ENCODE measurements around the gene TSEN2. TPM values are rescaled to one million over a fixed set of nuclear protein-coding genes. Genes with fewer than 3 reads are reported as not detected.

The TSEN2 gene
- total RNA-seq, 1 experiment from 2014 or later, result 35.5 TPM

GRCh38 chr3:12462159-12462947 is 21.9 kb upstream of the TSEN2 start:
- TF ChIP-seq EGR1 (IDR thresholded peaks at IDR 0.05; ENCODE audit: low read depth), result no peak
- TF ChIP-seq ATF3 (IDR thresholded peaks at IDR 0.05), result no peak
- no peak for TF ChIP-seq RAD21 (IDR thresholded peaks at IDR 0.05; ENCODE audit: low read depth)
- TF ChIP-seq EZH2 (IDR thresholded peaks at IDR 0.05), result no peak
- DNase-seq (ENCODE audit: low read depth, low spot score) (no peak), ATAC-seq (no peak)
- Histone ChIP-seq H3K79me2 (ENCODE audit: insufficient read depth, low read length) (no peaks in the 10 kb centered on the region), H3K27ac (ENCODE audit: low read depth, low read length) (no peak overlapping the region), H3K9ac (ENCODE audit: low read length) (no peak overlapping the region), H3K4me2 (ENCODE audit: low read length) (no peak overlapping the region), H3K27me3 (ENCODE audit: insufficient read depth, low read length) (no peaks in the 10 kb centered on the region), H3K4me3 (replicated peaks in 1 of 2; ENCODE audit: low read depth in 1 of 2, low read length in 2 of 2) (no peak overlapping the region), H2AFZ (ENCODE audit: low read depth, low read length, poor library complexity, severe bottlenecking) (no peak overlapping the region), H3K9me3 (ENCODE audit: control insufficient read depth in 1 of 2, insufficient read depth in 1 of 2, low read depth in 1 of 2, low read length in 2 of 2) (no peaks in the 10 kb centered on the region), H3K9me2 (ENCODE audit: insufficient read depth) (no peaks in the 10 kb centered on the region), H3K4me1 (ENCODE audit: control insufficient read depth in 1 of 2, insufficient read depth in 2 of 2, low read length in 2 of 2) (peaks cover 0 to 18% of the 10 kb centered on the region in 2 experiments; a peak in 1 of 4 replicates), H3K36me3 (ENCODE audit: control insufficient read depth in 1 of 2, insufficient read depth in 2 of 2, low read length in 2 of 2) (no peaks in the 10 kb centered on the region), H4K20me1 (ENCODE audit: insufficient read depth) (no peaks in the 10 kb centered on the region)
- no TSS peak for BruUV-seq (replicated peaks)
- ChIA-PET RAD21 (ENCODE audit: low non-redundant PET in 1 of 2, low total read pairs in 2 of 2, uncharacterized antibody in 2 of 2, unreplicated experiment in 2 of 2) (no interaction called here), CTCF (interaction anchor here (1.5 kb wide), 1 partner anchor 18 kb away, joined by 4 read pairs; no protein-coding TSS in a partner anchor), POLR2A (interaction anchor here (1.1 kb wide), 1 partner anchor 9 kb away, joined by 5 read pairs; no protein-coding TSS in a partner anchor)
- intact Hi-C loops (cut with micrococcal nuclease), result no loop called here

- Histone ChIP-seq H2AFZ (ENCODE audit: low read depth, low read length, poor library complexity, severe bottlenecking) (no peak overlapping the region), H3K79me2 (ENCODE audit: insufficient read depth, low read length) (no peaks in the 10 kb centered on the region), H3K36me3 (ENCODE audit: control insufficient read depth in 1 of 2, insufficient read depth in 2 of 2, low read length in 2 of 2) (no peaks in the 10 kb centered on the region), H3K9me2 (ENCODE audit: insufficient read depth) (no peaks in the 10 kb centered on the region), H3K27ac (ENCODE audit: low read depth, low read length) (no peak overlapping the region), H4K20me1 (ENCODE audit: insufficient read depth) (no peaks in the 10 kb centered on the region), H3K4me2 (ENCODE audit: low read length) (no peak overlapping the region), H3K27me3 (ENCODE audit: insufficient read depth, low read length) (no peaks in the 10 kb centered on the region), H3K4me3 (replicated peaks in 1 of 2; ENCODE audit: low read depth in 1 of 2, low read length in 2 of 2) (no peak overlapping the region), H3K9ac (ENCODE audit: low read length) (no peak overlapping the region), H3K9me3 (ENCODE audit: control insufficient read depth in 1 of 2, insufficient read depth in 1 of 2, low read depth in 1 of 2, low read length in 2 of 2) (no peaks in the 10 kb centered on the region), H3K4me1 (ENCODE audit: control insufficient read depth in 1 of 2, insufficient read depth in 2 of 2, low read length in 2 of 2) (peaks cover 0 to 24% of the 10 kb centered on the region in 2 experiments; a peak in 1 of 4 replicates)
- TF ChIP-seq SRF (IDR thresholded peaks at IDR 0.05; ENCODE audit: low read depth) (no peak), TCF7L2 (IDR thresholded peaks at IDR 0.05; ENCODE audit: borderline replicate concordance, extremely low read depth, insufficient read depth, insufficient read length) (no peak), EGR1 (IDR thresholded peaks at IDR 0.05; ENCODE audit: low read depth) (no peak), SIN3A (IDR thresholded peaks at IDR 0.05; ENCODE audit: low read depth) (no peak), RAD21 (IDR thresholded peaks at IDR 0.05; ENCODE audit: low read depth) (no peak), POLR2AphosphoS5 (IDR thresholded peaks at IDR 0.05; ENCODE audit: low read depth, low read length) (no peak), ZNF274 (IDR thresholded peaks at IDR 0.05; ENCODE audit: low read depth, low read length) (no peak), EZH2 (IDR thresholded peaks at IDR 0.05) (no peak), CEBPB (IDR thresholded peaks at IDR 0.05; ENCODE audit: low read depth) (no peak), SP1 (IDR thresholded peaks at IDR 0.05; ENCODE audit: low read depth) (no peak), POLR2A (IDR thresholded peaks at IDR 0.05; ENCODE audit: borderline replicate concordance, extremely low read depth, insufficient read depth, insufficient read length) (no peak), FOSL1 (IDR thresholded peaks at IDR 0.05; ENCODE audit: low read depth) (no peak), CBX3 (IDR thresholded peaks at IDR 0.05; ENCODE audit: low read depth) (no peak), ELF1 (IDR thresholded peaks at IDR 0.05; ENCODE audit: borderline replicate concordance, low read depth) (no peak), JUND (IDR thresholded peaks at IDR 0.05) (no peak)
- RAD21 ChIA-PET (ENCODE audit: low non-redundant PET in 1 of 2, low total read pairs in 2 of 2, uncharacterized antibody in 2 of 2, unreplicated experiment in 2 of 2), result no interaction called here
- BruUV-seq (replicated peaks), result no TSS peak
- intact Hi-C loops (cut with micrococcal nuclease), result no loop called here
- no peak for DNase-seq (ENCODE audit: low read depth, low spot score)
- ATAC-seq, result no peak
- POLR2A ChIA-PET, result interaction anchor here (1.9 kb wide), 1 partner anchor 21 kb away, joined by 5 read pairs; the partner anchor contains the start of gene TSEN2
- CTCF ChIA-PET, result no interaction called here
Observed at GRCh38 chr3:12463686-12464085, 20.6 kb upstream of the TSEN2 start.

All from HCT116 (cell line).